Measurements from ENCODE around the gene FOXO3. TPM values are rescaled to one million over a fixed set of nuclear protein-coding genes. Genes with fewer than 3 reads are reported as not detected.
A peak's percentile ranks its signal among the peaks of the same experiment; 100 is the strongest.

FOXO3 gene
- total RNA-seq, 1 experiment from 2014 or later, result 22.1 TPM

- no peak overlapping the region for H2BK5ac ChIP-seq (ENCODE audit: insufficient read length, low read length)
- no peak for DNase-seq
- H2BK20ac ChIP-seq (ENCODE audit: low read depth, low read length, poor library complexity, severe bottlenecking), result no peak overlapping the region
- H3K27ac ChIP-seq (ENCODE audit: insufficient read length, low read depth, low read length), result no peak overlapping the region
- no peak overlapping the region for H3K23ac ChIP-seq (ENCODE audit: insufficient read length, low read depth, low read length)
- no peak overlapping the region for H4K91ac ChIP-seq (ENCODE audit: insufficient read length, low read depth, low read length)
- H3K4me1 Mint-ChIP-seq, result peaks cover 16 to 19% of the 10 kb centered on the region in 2 experiments
- H3K4me3 Mint-ChIP-seq, result no peak overlapping the region
- H3K9me3 ChIP-seq (ENCODE audit: control insufficient read depth, low read depth, low read length), result no peaks in the 10 kb centered on the region
- H3K23me2 ChIP-seq (ENCODE audit: insufficient read length, low read depth, low read length, poor library complexity, severe bottlenecking), result no peaks in the 10 kb centered on the region
- no peak overlapping the region for H2AFZ ChIP-seq (ENCODE audit: low read length)
- no peak overlapping the region for H3K18ac ChIP-seq (ENCODE audit: insufficient read length, low read depth, low read length)
- no peaks in the 10 kb centered on the region; the same call in none of the 2 replicates for H3K27me3 Mint-ChIP-seq (ENCODE audit: low read depth)
- H3K27ac Mint-ChIP-seq, result peak overlapping the region in 1 of 3 experiments; percentile 15; a peak in 1 of 7 replicates
- H3K36me3 Mint-ChIP-seq (ENCODE audit: insufficient read depth in 1 of 3, low read depth in 3 of 3), result no peaks in the 10 kb centered on the region; a peak in 2 of 7 replicates
- H3K9me3 Mint-ChIP-seq, result no peaks in the 10 kb centered on the region
- TF ChIP-seq, protein P1, sequence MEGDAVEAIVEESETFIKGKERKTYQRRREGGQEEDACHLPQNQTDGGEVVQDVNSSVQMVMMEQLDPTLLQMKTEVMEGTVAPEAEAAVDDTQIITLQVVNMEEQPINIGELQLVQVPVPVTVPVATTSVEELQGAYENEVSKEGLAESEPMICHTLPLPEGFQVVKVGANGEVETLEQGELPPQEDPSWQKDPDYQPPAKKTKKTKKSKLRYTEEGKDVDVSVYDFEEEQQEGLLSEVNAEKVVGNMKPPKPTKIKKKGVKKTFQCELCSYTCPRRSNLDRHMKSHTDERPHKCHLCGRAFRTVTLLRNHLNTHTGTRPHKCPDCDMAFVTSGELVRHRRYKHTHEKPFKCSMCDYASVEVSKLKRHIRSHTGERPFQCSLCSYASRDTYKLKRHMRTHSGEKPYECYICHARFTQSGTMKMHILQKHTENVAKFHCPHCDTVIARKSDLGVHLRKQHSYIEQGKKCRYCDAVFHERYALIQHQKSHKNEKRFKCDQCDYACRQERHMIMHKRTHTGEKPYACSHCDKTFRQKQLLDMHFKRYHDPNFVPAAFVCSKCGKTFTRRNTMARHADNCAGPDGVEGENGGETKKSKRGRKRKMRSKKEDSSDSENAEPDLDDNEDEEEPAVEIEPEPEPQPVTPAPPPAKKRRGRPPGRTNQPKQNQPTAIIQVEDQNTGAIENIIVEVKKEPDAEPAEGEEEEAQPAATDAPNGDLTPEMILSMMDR (conservative IDR thresholded peaks at IDR 0.05), result no peak
- H3K4me1 ChIP-seq (ENCODE audit: insufficient read depth, low read length), result no peaks in the 10 kb centered on the region
- no peak overlapping the region for H3K14ac ChIP-seq (ENCODE audit: insufficient read depth, low read length)
- no peak overlapping the region for H3K4ac ChIP-seq (ENCODE audit: low read depth, low read length)
- no peak overlapping the region for H3K56ac ChIP-seq (ENCODE audit: insufficient read length, low read depth, low read length)
- no peak overlapping the region for H2BK12ac ChIP-seq (ENCODE audit: insufficient read length, low read depth, low read length)
- H3K9ac ChIP-seq (ENCODE audit: extremely low read depth, insufficient read length, low read length), result no peak overlapping the region
- no peak overlapping the region for H4K5ac ChIP-seq (ENCODE audit: insufficient read length, low read depth, low read length)
- H3K79me1 ChIP-seq (ENCODE audit: insufficient read depth, low read depth, low read length, poor library complexity, severe bottlenecking), result no peaks in the 10 kb centered on the region
- no peaks in the 10 kb centered on the region for H3K27me3 ChIP-seq (ENCODE audit: insufficient read depth, low read length)
- no peak overlapping the region for H3K4me2 ChIP-seq (ENCODE audit: insufficient read depth, insufficient read length, low read length)
- H2BK120ac ChIP-seq (ENCODE audit: low read depth, low read length, poor library complexity, severe bottlenecking), result no peak overlapping the region
- H2BK15ac ChIP-seq (ENCODE audit: low read depth, low read length), result no peak overlapping the region
- no peaks in the 10 kb centered on the region for H4K20me1 ChIP-seq (ENCODE audit: control insufficient read depth, insufficient read depth, insufficient read length)
- no peak overlapping the region for H3T11ph ChIP-seq (ENCODE audit: low read length)
- H3K79me2 ChIP-seq (ENCODE audit: insufficient read depth, low read length), result no peaks in the 10 kb centered on the region
- WGBS (ENCODE audit: extremely low coverage, insufficient read length, low lambda C conversion rate), result no CpG with 5 or more reads among the region's 4 CpGs
- H4K8ac ChIP-seq (replicated peaks; ENCODE audit: insufficient read length, low read depth, low read length), result no peak overlapping the region
- H2AK5ac ChIP-seq (ENCODE audit: insufficient read length, low read length), result no peak overlapping the region
Measured at GRCh38 chr6:108685970-108686369, 125.3 kb downstream of the FOXO3 start.
